Activated B cell treated with CpG ODN at 0.5 μM for 24 hours (primary cell): ENCODE measurements around the gene CDCP2. TPM values are rescaled to one million over a fixed set of nuclear protein-coding genes. Genes with fewer than 3 reads are reported as not detected.

ENCODE experiments used
- ATAC-seq: fragments of 200-7000 bp; cut with Tn5 transposase; one replicate; pipeline ENCODE4 v1.10.0; 2021; ENCODE audit warnings: low read depth, mild to moderate bottlenecking, moderate library complexity
- CTCF ChIA-PET: fragments of 350-600 bp; sonication (Branson Sonifier 250); formaldehyde crosslinking; loops from one replicate; lab custom pipeline; 2021; ENCODE audit warnings: antibody characterized with exemption; lab: Charles Lee
- POLR2A ChIA-PET: fragments of 350-600 bp; sonication (Branson Sonifier 250); formaldehyde crosslinking; loops from one replicate; lab custom pipeline; 2021; ENCODE audit warnings: antibody characterized with exemption; lab: Charles Lee
- DNase-seq: peaks from one replicate; pipeline ENCODE4 v3.0.0; 2022
- H3K27ac Mint-ChIP-seq: one replicate; pipeline ENCODE4 v1.8.0; 2020; ENCODE audit warnings: mixed read lengths
- H3K27me3 Mint-ChIP-seq: one replicate; pipeline ENCODE4 v1.8.0; 2021; ENCODE audit warnings: mixed read lengths
- H3K36me3 Mint-ChIP-seq: one replicate; pipeline ENCODE4 v1.8.0; 2021; ENCODE audit warnings: low read depth, mixed read lengths
- H3K4me1 Mint-ChIP-seq: one replicate; pipeline ENCODE4 v1.8.0; 2021; ENCODE audit warnings: mixed read lengths
- H3K4me3 Mint-ChIP-seq: one replicate; pipeline ENCODE4 v1.8.0; 2020; ENCODE audit warnings: mild to moderate bottlenecking, mixed read lengths
- H3K9me3 Mint-ChIP-seq: one replicate; pipeline ENCODE4 v1.8.0; 2020; ENCODE audit warnings: mixed read lengths
- CTCF ChIP-seq: fragments of 200-600 bp; IDR thresholded peaks from one replicate; pipeline ENCODE4 v1.8.0; 2022; ENCODE audit warnings: antibody characterized with exemption, mild to moderate bottlenecking
- intact Hi-C: fragments of 100-400 bp; cut with micrococcal nuclease; formaldehyde crosslinking; loops from one replicate; pipeline ENCODE4 v1.15.1; 2024
- total RNA-seq: library from RNA; stranded (reverse); gene quantifications from 2 replicates; pipeline ENCODE4 v1.2.3, GENCODE V29; 2022

Gene CDCP2
- total RNA-seq, 1 donor from 2014 or later = not detected

- DNase-seq = no peak
- CTCF ChIA-PET = no interaction called here
- Mint-ChIP-seq H3K27ac (no peak overlapping the region), H3K27me3 (no peaks in the 10 kb centered on the region), H3K36me3 (peaks cover 56% of the 10 kb centered on the region), H3K4me3 (no peak overlapping the region), H3K4me1 (no peaks in the 10 kb centered on the region), H3K9me3 (no peaks in the 10 kb centered on the region)
- POLR2A ChIA-PET = no interaction called here
- TF ChIP-seq CTCF = no peak
- intact Hi-C loops = no loop called here
- no peak for ATAC-seq
These were observed 58.6 kb downstream of the CDCP2 start for GRCh38 chr1:54094001-54094729.

GRCh38 chr1:54091666-54092065 is 61.1 kb downstream of the CDCP2 start:
- H3K27me3 Mint-ChIP-seq = no peaks in the 10 kb centered on the region
- CTCF ChIA-PET = no interaction called here
- H3K9me3 Mint-ChIP-seq = no peaks in the 10 kb centered on the region
- H3K36me3 Mint-ChIP-seq = peaks cover 46% of the 10 kb centered on the region
- no peaks in the 10 kb centered on the region for H3K4me1 Mint-ChIP-seq
- intact Hi-C loops = no loop called here
- DNase-seq (no peak), ATAC-seq (no peak)
- no peak for TF ChIP-seq CTCF
- H3K27ac Mint-ChIP-seq = no peak overlapping the region
- POLR2A ChIA-PET = no interaction called here
- no peak overlapping the region for H3K4me3 Mint-ChIP-seq

- Mint-ChIP-seq H3K9me3 (no peaks in the 10 kb centered on the region), H3K27me3 (no peaks in the 10 kb centered on the region), H3K27ac (no peak overlapping the region), H3K36me3 (peaks cover 47% of the 10 kb centered on the region), H3K4me3 (no peak overlapping the region), H3K4me1 (no peaks in the 10 kb centered on the region)
- TF ChIP-seq CTCF = no peak
- CTCF ChIA-PET = no interaction called here
- intact Hi-C loops = no loop called here
- ATAC-seq (no peak), DNase-seq (no peak)
- POLR2A ChIA-PET = no interaction called here
These were observed 64.4 kb downstream of the CDCP2 start for GRCh38 chr1:54088385-54088784.

GRCh38 chr1:54086754-54087153 is 66.0 kb downstream of the CDCP2 start:
- H3K4me3 Mint-ChIP-seq = no peak overlapping the region
- POLR2A ChIA-PET = no interaction called here
- H3K36me3 Mint-ChIP-seq = peaks cover 37% of the 10 kb centered on the region
- no peaks in the 10 kb centered on the region for H3K4me1 Mint-ChIP-seq
- CTCF ChIA-PET = no interaction called here
- TF ChIP-seq CTCF = no peak
- ATAC-seq (no peak), DNase-seq (no peak)
- no peak overlapping the region for H3K27ac Mint-ChIP-seq
- H3K9me3 Mint-ChIP-seq = no peaks in the 10 kb centered on the region
- intact Hi-C loops = no loop called here
- H3K27me3 Mint-ChIP-seq = no peaks in the 10 kb centered on the region

- H3K27me3 Mint-ChIP-seq = no peaks in the 10 kb centered on the region
- no peaks in the 10 kb centered on the region for H3K4me1 Mint-ChIP-seq
- no peaks in the 10 kb centered on the region for H3K9me3 Mint-ChIP-seq
- ChIA-PET POLR2A (no interaction called here), CTCF (no interaction called here)
- no peak overlapping the region for H3K4me3 Mint-ChIP-seq
- no peak overlapping the region for H3K27ac Mint-ChIP-seq
- DNase-seq = no peak
- no peak for TF ChIP-seq CTCF
- intact Hi-C loops = no loop called here
- peaks cover 28% of the 10 kb centered on the region for H3K36me3 Mint-ChIP-seq
- ATAC-seq = no peak
These were observed 68.0 kb downstream of the CDCP2 start for GRCh38 chr1:54084794-54085193.

Other genes starting within 250 kb of the CDCP2 start
- gene IFT25, start 207.3 kb downstream of the CDCP2 start, total RNA-seq = 38.0 and 41.0 TPM in 2 replicates
- 13.8 and 14.6 TPM in 2 replicates for gene LRRC42, start 206.7 kb downstream of the CDCP2 start, total RNA-seq
- gene LDLRAD1, start 134.8 kb downstream of the CDCP2 start, total RNA-seq = not detected in 2 replicates
- 103 and 123 TPM in 2 replicates for gene TMEM59, start 99.8 kb downstream of the CDCP2 start, total RNA-seq
- gene TCEANC2, start 99.4 kb downstream of the CDCP2 start, total RNA-seq = 7.3 and 8.1 TPM in 2 replicates
- gene CYB5RL, start 47.0 kb upstream of the CDCP2 start, total RNA-seq = 8.4 and 8.7 TPM in 2 replicates
- 62.5 and 64.1 TPM in 2 replicates for gene MRPL37, start 47.2 kb upstream of the CDCP2 start, total RNA-seq